HG02943 (cell line): ENCODE measurements around the gene TFF2.

Experiments used
- ATAC-seq: cut with Tn5 transposase; IDR thresholded peaks from one replicate; pipeline ENCODE4 v1.9.1; 2021; ENCODE audit warnings: mild to moderate bottlenecking, low read depth, moderate library complexity; ENCODE audit not compliant: unreplicated experiment

The TFF2 gene

GRCh38 chr21:42350927-42351426, at the start of gene TFF2:
TSS of gene TFF2 (minus strand) at chr21:42350994. CDS start at chr21:42350957, 37 bp downstream.
- ATAC-seq = no peak

GRCh38 chr21:42400525-42400924, 49.7 kb upstream of the TFF2 start:
- ATAC-seq = no peak

- no peak for ATAC-seq
These were observed 47.7 kb upstream of the TFF2 start for GRCh38 chr21:42398436-42399028.

GRCh38 chr21:42397746-42398394, 47.1 kb upstream of the TFF2 start:
- no peak for ATAC-seq

- no peak for ATAC-seq
These were observed 46.3 kb upstream of the TFF2 start for GRCh38 chr21:42396799-42397745.

GRCh38 chr21:42395905-42396651, 45.3 kb upstream of the TFF2 start, which contains the start of gene TMPRSS3:
TSS of gene TMPRSS3 (minus strand) at chr21:42396052. CDS start at chr21:42395417, 635 bp downstream.
- no peak for ATAC-seq

- ATAC-seq = no peak
These were observed 44.5 kb upstream of the TFF2 start for GRCh38 chr21:42395302-42395701.

- ATAC-seq = no peak
These were observed 42.7 kb upstream of the TFF2 start for GRCh38 chr21:42393443-42393950.

- ATAC-seq = no peak
These were observed 42.1 kb upstream of the TFF2 start for GRCh38 chr21:42392731-42393442.

GRCh38 chr21:42391297-42391696, 40.5 kb upstream of the TFF2 start:
- no peak for ATAC-seq

GRCh38 chr21:42390696-42391095, 39.9 kb upstream of the TFF2 start:
- ATAC-seq = no peak

GRCh38 chr21:42390193-42390592, 39.4 kb upstream of the TFF2 start:
- no peak for ATAC-seq

- ATAC-seq = no peak
These were observed 38.6 kb upstream of the TFF2 start for GRCh38 chr21:42389449-42389835.

GRCh38 chr21:42388740-42389448, 38.1 kb upstream of the TFF2 start:
- no peak for ATAC-seq

GRCh38 chr21:42387843-42388340, 37.1 kb upstream of the TFF2 start:
- ATAC-seq = no peak

- ATAC-seq = no peak
These were observed 36.4 kb upstream of the TFF2 start for GRCh38 chr21:42387164-42387563.

- ATAC-seq = no peak
These were observed 35.3 kb upstream of the TFF2 start for GRCh38 chr21:42386034-42386591.

- ATAC-seq = no peak
These were observed 34.8 kb upstream of the TFF2 start for GRCh38 chr21:42385619-42386018.
